NB4 (cell line): Measurements from ENCODE around the gene ALOX12.
"Not testable (repeated sequence)": the region's sequence is repeated elsewhere in the genome, so short reads cannot be mapped to it uniquely, and the experiment has no call there.

Experiments used
- POLR2A ChIP-seq: IDR thresholded peaks from 2 replicates; pipeline ENCODE4 v1.6.1; 2011; ENCODE audit warnings: mild to moderate bottlenecking; ENCODE audit not compliant: insufficient read length; ENCODE audit errors: extremely low read depth
- TF ChIP-seq, protein P1 (sequence below): IDR thresholded peaks from one replicate; pipeline ENCODE4 v1.5.1; 2012; ENCODE audit warnings: low read depth, low read length

DNA sequence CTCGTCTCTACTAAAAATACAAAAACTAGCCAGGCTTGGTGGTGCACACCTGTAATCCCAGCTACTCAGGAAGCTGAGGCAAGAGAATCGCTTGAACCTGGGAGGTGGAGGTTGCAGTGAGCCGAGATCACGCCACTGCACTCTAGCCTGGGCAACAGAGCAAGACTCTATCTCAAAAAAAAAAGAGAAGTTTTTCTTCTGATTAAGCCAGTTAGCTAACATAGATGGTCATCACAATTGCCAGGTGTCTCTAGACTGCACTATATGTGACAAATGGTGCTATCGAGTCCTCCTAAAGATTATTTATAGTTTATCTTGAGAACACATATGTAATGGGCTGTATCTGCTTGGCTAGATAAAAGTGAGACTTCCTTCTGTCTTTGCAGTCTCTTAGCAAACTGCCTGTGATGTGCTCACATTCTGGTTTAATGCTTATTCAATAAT lies 2.2 kb upstream of the ALOX12 start:
- TF ChIP-seq, protein P1, sequence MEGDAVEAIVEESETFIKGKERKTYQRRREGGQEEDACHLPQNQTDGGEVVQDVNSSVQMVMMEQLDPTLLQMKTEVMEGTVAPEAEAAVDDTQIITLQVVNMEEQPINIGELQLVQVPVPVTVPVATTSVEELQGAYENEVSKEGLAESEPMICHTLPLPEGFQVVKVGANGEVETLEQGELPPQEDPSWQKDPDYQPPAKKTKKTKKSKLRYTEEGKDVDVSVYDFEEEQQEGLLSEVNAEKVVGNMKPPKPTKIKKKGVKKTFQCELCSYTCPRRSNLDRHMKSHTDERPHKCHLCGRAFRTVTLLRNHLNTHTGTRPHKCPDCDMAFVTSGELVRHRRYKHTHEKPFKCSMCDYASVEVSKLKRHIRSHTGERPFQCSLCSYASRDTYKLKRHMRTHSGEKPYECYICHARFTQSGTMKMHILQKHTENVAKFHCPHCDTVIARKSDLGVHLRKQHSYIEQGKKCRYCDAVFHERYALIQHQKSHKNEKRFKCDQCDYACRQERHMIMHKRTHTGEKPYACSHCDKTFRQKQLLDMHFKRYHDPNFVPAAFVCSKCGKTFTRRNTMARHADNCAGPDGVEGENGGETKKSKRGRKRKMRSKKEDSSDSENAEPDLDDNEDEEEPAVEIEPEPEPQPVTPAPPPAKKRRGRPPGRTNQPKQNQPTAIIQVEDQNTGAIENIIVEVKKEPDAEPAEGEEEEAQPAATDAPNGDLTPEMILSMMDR, result not testable (repeated sequence)
- TF ChIP-seq POLR2A, result not testable (repeated sequence)
